ENCODE measurements around the gene IMPDH1.

- TF ChIP-seq CTCF (IDR thresholded peaks at IDR 0.05; ENCODE audit: poor library complexity) (no peak), EZH2 (IDR thresholded peaks at IDR 0.05; ENCODE audit: borderline replicate concordance) (no peak)
These were observed 41.1 kb upstream of the IMPDH1 start for GRCh38 chr7:128450913-128451312.
